ENCODE data around the gene RDH8. TPM values are rescaled to one million over a fixed set of nuclear protein-coding genes. Genes with fewer than 3 reads are reported as not detected.

The RDH8 gene
- polyA plus RNA-seq, 1 donor (not counting 4 experiments of a cell fraction or from before 2014, with no cell fraction given) = not detected

GRCh38 chr19:9972103-9972502 lies 41.2 kb upstream of the RDH8 start:
- Histone ChIP-seq H3K36me3 (ENCODE audit: control insufficient read depth in 2 of 2, extremely low read depth in 1 of 2, insufficient read depth in 2 of 2, low read length in 2 of 2) (no peaks in the 10 kb centered on the region), H3K4me2 (ENCODE audit: control insufficient read depth, extremely low read depth, insufficient read depth, low read depth, low read length) (no peak overlapping the region), H3K27me3 (ENCODE audit: control insufficient read depth, extremely low read depth, insufficient read depth, low read length) (no peaks in the 10 kb centered on the region), H4K20me1 (ENCODE audit: control insufficient read depth, extremely low read depth, insufficient read depth, low read length) (no peaks in the 10 kb centered on the region), H3K9me1 (ENCODE audit: control insufficient read depth, extremely low read depth, insufficient read depth, low read length) (no peaks in the 10 kb centered on the region), H3K4me1 (ENCODE audit: control insufficient read depth, extremely low read depth, insufficient read depth, low read length) (no peaks in the 10 kb centered on the region), H2AFZ (ENCODE audit: control insufficient read depth, low read length) (no peak overlapping the region), H3K9me3 (ENCODE audit: control insufficient read depth, low read depth, low read length) (no peaks in the 10 kb centered on the region), H3K4me3 (ENCODE audit: control insufficient read depth in 2 of 3, extremely low read depth in 1 of 3, insufficient read depth in 2 of 3, low read depth in 1 of 3, low read length in 3 of 3) (no peak overlapping the region), H3K79me2 (ENCODE audit: control insufficient read depth, insufficient read depth, low read length) (no peaks in the 10 kb centered on the region), H3K27ac (ENCODE audit: control insufficient read depth, insufficient read depth, low read length) (no peak overlapping the region), H3K9ac (ENCODE audit: control insufficient read depth, extremely low read depth, insufficient read depth, low read length) (no peak overlapping the region)
- FAIRE-seq = no peak
- dilution Hi-C loops (cut with MboI; ENCODE audit: extremely low pct_ligation_motif_present, low sequenced_read_pairs) = no loop called here
- TF ChIP-seq, protein P1, sequence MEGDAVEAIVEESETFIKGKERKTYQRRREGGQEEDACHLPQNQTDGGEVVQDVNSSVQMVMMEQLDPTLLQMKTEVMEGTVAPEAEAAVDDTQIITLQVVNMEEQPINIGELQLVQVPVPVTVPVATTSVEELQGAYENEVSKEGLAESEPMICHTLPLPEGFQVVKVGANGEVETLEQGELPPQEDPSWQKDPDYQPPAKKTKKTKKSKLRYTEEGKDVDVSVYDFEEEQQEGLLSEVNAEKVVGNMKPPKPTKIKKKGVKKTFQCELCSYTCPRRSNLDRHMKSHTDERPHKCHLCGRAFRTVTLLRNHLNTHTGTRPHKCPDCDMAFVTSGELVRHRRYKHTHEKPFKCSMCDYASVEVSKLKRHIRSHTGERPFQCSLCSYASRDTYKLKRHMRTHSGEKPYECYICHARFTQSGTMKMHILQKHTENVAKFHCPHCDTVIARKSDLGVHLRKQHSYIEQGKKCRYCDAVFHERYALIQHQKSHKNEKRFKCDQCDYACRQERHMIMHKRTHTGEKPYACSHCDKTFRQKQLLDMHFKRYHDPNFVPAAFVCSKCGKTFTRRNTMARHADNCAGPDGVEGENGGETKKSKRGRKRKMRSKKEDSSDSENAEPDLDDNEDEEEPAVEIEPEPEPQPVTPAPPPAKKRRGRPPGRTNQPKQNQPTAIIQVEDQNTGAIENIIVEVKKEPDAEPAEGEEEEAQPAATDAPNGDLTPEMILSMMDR (optimal IDR thresholded peaks at IDR 0.05 in 1 of 3, IDR thresholded peaks at IDR 0.05 in 1 of 3, conservative IDR thresholded peaks at IDR 0.05 in 1 of 3; ENCODE audit: extremely low read depth in 1 of 3, insufficient read depth in 2 of 3, low read length in 3 of 3) = no peak
- no peak for TF ChIP-seq EZH2 (IDR thresholded peaks at IDR 0.05; ENCODE audit: low read length)
- DNase-seq (ENCODE audit: low read depth, low spot score) = no peak

DNA sequence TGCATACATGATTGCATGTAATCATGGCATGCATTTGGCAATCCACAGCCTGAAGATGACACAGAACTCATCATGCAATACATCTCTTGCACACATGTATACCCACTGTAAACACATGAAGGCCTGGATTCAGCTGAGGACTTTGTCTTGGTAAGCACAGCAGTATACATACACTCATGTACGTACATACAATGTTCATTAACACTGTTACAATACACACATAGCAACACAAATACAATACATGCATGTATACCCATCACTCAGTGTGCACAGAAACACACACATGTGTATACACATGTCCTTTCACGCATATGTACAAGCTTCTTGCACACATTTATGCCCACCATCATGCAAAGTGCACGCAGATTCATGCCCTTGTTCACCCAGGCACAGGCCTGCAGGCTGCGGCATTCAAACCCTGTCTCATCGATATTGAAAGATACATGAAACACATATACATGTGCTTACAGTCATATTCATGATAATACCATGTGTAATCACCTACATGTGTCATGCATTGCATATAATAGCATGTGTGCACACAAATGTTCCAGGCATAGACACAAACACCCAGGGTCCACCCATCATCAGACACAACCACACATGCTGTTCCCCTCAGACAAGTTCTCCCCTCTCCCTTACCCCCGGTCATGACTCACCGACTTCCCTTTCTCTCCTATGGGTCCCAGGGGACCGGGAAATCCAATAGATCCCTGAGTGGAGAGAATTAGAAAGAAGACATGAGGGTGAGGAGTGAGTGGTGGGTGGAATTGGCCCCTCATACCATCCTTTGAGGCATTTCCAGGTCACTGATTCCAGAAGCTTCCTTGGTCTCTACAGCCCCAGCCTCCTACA lies 31.6 kb upstream of the RDH8 start:
- H3K4me2 ChIP-seq (ENCODE audit: control insufficient read depth, extremely low read depth, insufficient read depth, low read depth, low read length) = no peak overlapping the region
- H3K4me3 ChIP-seq (ENCODE audit: control insufficient read depth in 2 of 3, extremely low read depth in 1 of 3, insufficient read depth in 2 of 3, low read depth in 1 of 3, low read length in 3 of 3) = no peak overlapping the region
- no peaks in the 10 kb centered on the region for H3K36me3 ChIP-seq (ENCODE audit: control insufficient read depth in 2 of 2, extremely low read depth in 1 of 2, insufficient read depth in 2 of 2, low read length in 2 of 2)
- H3K27ac ChIP-seq (ENCODE audit: control insufficient read depth, insufficient read depth, low read length) = no peak overlapping the region
- dilution Hi-C loops (cut with MboI; ENCODE audit: extremely low pct_ligation_motif_present, low sequenced_read_pairs) = no loop called here
- no peak overlapping the region for H3K9ac ChIP-seq (ENCODE audit: control insufficient read depth, extremely low read depth, insufficient read depth, low read length)
- no peaks in the 10 kb centered on the region for H3K27me3 ChIP-seq (ENCODE audit: control insufficient read depth, extremely low read depth, insufficient read depth, low read length)
- H2AFZ ChIP-seq (ENCODE audit: control insufficient read depth, low read length) = no peak overlapping the region
- FAIRE-seq = no peak
- H4K20me1 ChIP-seq (ENCODE audit: control insufficient read depth, extremely low read depth, insufficient read depth, low read length) = no peaks in the 10 kb centered on the region
- H3K9me1 ChIP-seq (ENCODE audit: control insufficient read depth, extremely low read depth, insufficient read depth, low read length) = no peaks in the 10 kb centered on the region
- H3K4me1 ChIP-seq (ENCODE audit: control insufficient read depth, extremely low read depth, insufficient read depth, low read length) = no peaks in the 10 kb centered on the region
- H3K79me2 ChIP-seq (ENCODE audit: control insufficient read depth, insufficient read depth, low read length) = no peaks in the 10 kb centered on the region
- H3K9me3 ChIP-seq (ENCODE audit: control insufficient read depth, low read depth, low read length) = no peaks in the 10 kb centered on the region
- TF ChIP-seq, protein P1 (optimal IDR thresholded peaks at IDR 0.05 in 1 of 3, IDR thresholded peaks at IDR 0.05 in 1 of 3, conservative IDR thresholded peaks at IDR 0.05 in 1 of 3; ENCODE audit: extremely low read depth in 1 of 3, insufficient read depth in 2 of 3, low read length in 3 of 3) = no peak
- DNase-seq (ENCODE audit: low read depth, low spot score) = no peak

Measured in keratinocyte (primary cell).